HCT116 (cell line): ENCODE data around the gene KRT1. TPM values are rescaled to one million over a fixed set of nuclear protein-coding genes. Genes with fewer than 3 reads are reported as not detected.

Source experiments
- ATAC-seq: fragments of 200-7000 bp; cut with Tn5 transposase; 2 replicates; pipeline ENCODE4 v1.9.1; 2020; ENCODE audit warnings: mild to moderate bottlenecking, moderate library complexity
- BruUV-seq: library from RNA; stranded (reverse); fragments of 400-500 nt; replicated peaks from 2 replicates; lab custom pipeline; 2021; lab: Mats Ljungman, UMichigan
- CTCF ChIA-PET: fragments of 300-600 bp; sonication (Branson Sonifier 250); formaldehyde crosslinking; loops from one replicate; lab custom pipeline; 2021; ENCODE audit warnings: antibody characterized with exemption; lab: Charles Lee
- POLR2A ChIA-PET: fragments of 300-600, 350-600 bp; sonication (Branson Sonifier 250); formaldehyde crosslinking; loops from one replicate; lab custom pipeline; 2021; ENCODE audit warnings: antibody characterized with exemption; lab: Charles Lee
- RAD21 ChIA-PET, 2 experiments: fragments of 300-600 bp; sonication (Branson Sonifier 250); formaldehyde crosslinking; loops; one replicate each; lab custom pipeline; 2023; ENCODE audit warnings: low total read pairs in 2 of 2; ENCODE audit not compliant: uncharacterized antibody in 2 of 2, unreplicated experiment in 2 of 2, low non-redundant PET in 1 of 2; lab: Charles Lee
- DNase-seq: peaks from one replicate; pipeline ENCODE4 v3.0.0-alpha.2; 2010; ENCODE audit warnings: low read depth, low spot score
- H2AFZ ChIP-seq: fragments of 200-600 bp; shearing (Covaris generic), sonication (generic); 2 replicates; pipeline ENCODE4 v1.6.1; 2017; ENCODE audit warnings: low read depth, mixed run types, mixed read lengths, antibody characterized with exemption, low read length; ENCODE audit not compliant: poor library complexity, severe bottlenecking
- H3K27ac ChIP-seq: 2 replicates; pipeline ENCODE4 v1.5.1; 2012; ENCODE audit warnings: low read depth, low read length
- H3K27me3 ChIP-seq: fragments of 200-600 bp; sonication (generic); 2 replicates; pipeline ENCODE4 v1.6.1; 2016; ENCODE audit warnings: mixed run types, low read length, mixed read lengths; ENCODE audit not compliant: insufficient read depth
- H3K36me3 ChIP-seq, 2 experiments: fragments of 200-500 bp in 1 of 2; fragments of 200-600 bp in 1 of 2; sonication (Bioruptor generic) in 1 of 2; sonication (generic) in 1 of 2; 2 replicates each; pipeline versions ENCODE4 v1.5.1 to v1.6.1; 2014 to 2016; ENCODE audit warnings: low read length in 2 of 2, inconsistent platforms in 1 of 2, mixed read lengths in 1 of 2, mixed run types in 1 of 2; ENCODE audit not compliant: insufficient read depth in 2 of 2, control insufficient read depth in 1 of 2
- H3K4me1 ChIP-seq, 2 experiments: fragments of 200-600 bp in 1 of 2; sonication (generic) in 1 of 2; 2 replicates each; pipeline versions ENCODE4 v1.5.1 to v1.6.1; 2012 to 2017; ENCODE audit warnings: low read length in 2 of 2, inconsistent platforms in 1 of 2, mild to moderate bottlenecking in 1 of 2, mixed read lengths in 1 of 2, mixed run types in 1 of 2, moderate library complexity in 1 of 2; ENCODE audit not compliant: insufficient read depth in 2 of 2, control insufficient read depth in 1 of 2
- H3K4me2 ChIP-seq: fragments of 200-600 bp; sonication (generic); 2 replicates; pipeline ENCODE4 v1.6.1; 2017; ENCODE audit warnings: mixed run types, low read length, mixed read lengths
- H3K4me3 ChIP-seq, 2 experiments: fragments of 200-600 bp in 1 of 2; sonication (generic) in 1 of 2; replicated peaks in 1 of 2; 2 replicates each; pipeline ENCODE4 v1.5.1; 2011 to 2016; ENCODE audit warnings: low read length in 2 of 2, control low read depth in 1 of 2, low read depth in 1 of 2, mild to moderate bottlenecking in 1 of 2, mixed read lengths in 1 of 2, mixed run types in 1 of 2
- H3K79me2 ChIP-seq: fragments of 200-600 bp; sonication (generic); 2 replicates; pipeline ENCODE4 v1.6.1; 2017; ENCODE audit warnings: mild to moderate bottlenecking, mixed run types, low read length, moderate library complexity, mixed read lengths; ENCODE audit not compliant: insufficient read depth
- H3K9ac ChIP-seq: fragments of 200-600 bp; sonication (generic); 2 replicates; pipeline ENCODE4 v1.6.1; 2016; ENCODE audit warnings: low read length, mixed read lengths
- H3K9me2 ChIP-seq: fragments of 200-600 bp; sonication (generic), shearing (Covaris generic); 2 replicates; pipeline ENCODE4 v1.6.1; 2017; ENCODE audit warnings: mixed run types, mild to moderate bottlenecking, moderate library complexity; ENCODE audit not compliant: insufficient read depth
- H3K9me3 ChIP-seq, 2 experiments: fragments of 200-500 bp in 1 of 2; fragments of 200-600 bp in 1 of 2; sonication (Bioruptor generic) in 1 of 2; sonication (generic) in 1 of 2; 2 replicates each; pipeline ENCODE4 v1.6.1; 2014 to 2017; ENCODE audit warnings: low read length in 2 of 2, mixed read lengths in 2 of 2, inconsistent platforms in 1 of 2, low read depth in 1 of 2, mild to moderate bottlenecking in 1 of 2, mixed run types in 1 of 2, moderate library complexity in 1 of 2; ENCODE audit not compliant: control insufficient read depth in 1 of 2, insufficient read depth in 1 of 2
- H4K20me1 ChIP-seq: fragments of 200-600 bp; sonication (generic), shearing (Covaris generic); 2 replicates; pipeline ENCODE4 v1.6.1; 2017; ENCODE audit warnings: mixed run types, mild to moderate bottlenecking, moderate library complexity; ENCODE audit not compliant: insufficient read depth
- CTCF ChIP-seq, 3 experiments: fragments of 200-600 bp in 1 of 3; sonication (generic) in 1 of 3; IDR thresholded peaks in 2 of 3; conservative IDR thresholded peaks in 1 of 3; 2 replicates each; pipeline ENCODE4 v1.5.1; 2012 to 2017; ENCODE audit warnings: low read depth in 2 of 3, low read length in 2 of 3, antibody characterized with exemption in 1 of 3, borderline replicate concordance in 1 of 3, control low read depth in 1 of 3, mild to moderate bottlenecking in 1 of 3, mixed read lengths in 1 of 3, mixed run types in 1 of 3, moderate library complexity in 1 of 3; ENCODE audit not compliant: insufficient read depth in 1 of 3
- EZH2 ChIP-seq: fragments of 200-600 bp; sonication (generic); IDR thresholded peaks from 2 replicates; pipeline ENCODE4 v1.6.1; 2017; ENCODE audit warnings: antibody characterized with exemption, mixed run types
- JUND ChIP-seq: IDR thresholded peaks from 2 replicates; pipeline ENCODE4 v1.6.1; 2012
- SIN3A ChIP-seq: IDR thresholded peaks from 2 replicates; pipeline ENCODE4 v1.6.1; 2012; ENCODE audit warnings: low read depth
- intact Hi-C: fragments of 100-400 bp; cut with micrococcal nuclease; formaldehyde crosslinking; loops from 2 replicates; pipeline ENCODE4 v1.10.0; 2022
- total RNA-seq: library from RNA; stranded (reverse); gene quantifications from one replicate; pipeline ENCODE4 v1.2.1, GENCODE V29; 2021; ENCODE audit not compliant: unreplicated experiment
- TF ChIP-seq, protein P1 (sequence below): IDR thresholded peaks from 2 replicates; pipeline ENCODE4 v1.6.1; 2012

The KRT1 gene
- total RNA-seq, 1 experiment from 2014 or later = 0.20 TPM

DNA sequence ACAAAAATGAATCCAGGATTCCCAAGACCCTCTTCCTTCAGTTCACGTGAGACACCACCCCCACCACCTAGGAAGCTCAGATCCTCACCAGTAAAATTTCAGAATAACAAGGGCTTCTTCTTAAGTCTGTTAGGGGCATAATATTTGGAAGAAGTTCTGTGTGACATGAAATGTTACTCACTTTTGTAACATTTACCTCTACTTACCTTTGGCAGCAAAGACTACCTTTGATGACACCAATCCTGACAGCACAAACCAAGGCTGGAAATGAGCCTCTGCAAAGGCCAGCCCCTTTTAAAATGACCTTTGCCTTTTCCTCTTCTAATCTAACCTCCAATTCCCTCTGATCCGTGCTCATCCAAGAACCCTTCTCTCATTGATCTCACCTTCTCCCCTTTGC, 42.5 kb upstream of the KRT1 start:
- Histone ChIP-seq H3K27me3 (peaks cover 7% of the 10 kb centered on the region; the same call in 1 of the 2 replicates), H3K4me3 (no peak overlapping the region), H4K20me1 (no peaks in the 10 kb centered on the region), H3K9ac (no peak overlapping the region), H3K9me3 (no peaks in the 10 kb centered on the region), H3K27ac (no peak overlapping the region), H3K9me2 (no peaks in the 10 kb centered on the region), H3K79me2 (no peaks in the 10 kb centered on the region), H3K4me2 (no peak overlapping the region)
- DNase-seq = no peak
- ChIA-PET POLR2A (no interaction called here), RAD21 (no interaction called here)
- intact Hi-C loops = no loop called here
- no TSS peak for BruUV-seq
- no peak for TF ChIP-seq CTCF (IDR thresholded peaks at IDR 0.05 in 2 of 3, conservative IDR thresholded peaks at IDR 0.05 in 1 of 3; ENCODE audit: borderline replicate concordance in 1 of 3, insufficient read depth in 1 of 3, low read depth in 2 of 3, low read length in 2 of 3)
- TF ChIP-seq, protein P1, sequence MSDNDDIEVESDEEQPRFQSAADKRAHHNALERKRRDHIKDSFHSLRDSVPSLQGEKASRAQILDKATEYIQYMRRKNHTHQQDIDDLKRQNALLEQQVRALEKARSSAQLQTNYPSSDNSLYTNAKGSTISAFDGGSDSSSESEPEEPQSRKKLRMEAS = no peak
- no peak for TF ChIP-seq EZH2
- TF ChIP-seq SIN3A = no peak
- no peak for TF ChIP-seq JUND
- TF ChIP-seq, all 23 proteins: peak for 0
- no peaks in the 10 kb centered on the region for H3K36me3 ChIP-seq
- CTCF ChIA-PET = no interaction called here
- ATAC-seq = no peak
- no peaks in the 10 kb centered on the region; a peak in 1 of 4 replicates for H3K4me1 ChIP-seq
- H2AFZ ChIP-seq = no peak overlapping the region

GRCh38 chr12:52721838-52722470, 41.7 kb upstream of the KRT1 start:
- H3K36me3 ChIP-seq = no peaks in the 10 kb centered on the region
- TF ChIP-seq SIN3A = no peak
- TF ChIP-seq, all 23 proteins: peak for 0
- Histone ChIP-seq H3K4me2 (no peak overlapping the region), H3K27me3 (peaks cover 6% of the 10 kb centered on the region; the same call in 1 of the 2 replicates), H3K27ac (no peak overlapping the region), H2AFZ (no peak overlapping the region), H3K9me3 (no peaks in the 10 kb centered on the region), H3K9ac (no peak overlapping the region), H3K4me3 (no peak overlapping the region), H4K20me1 (no peaks in the 10 kb centered on the region), H3K79me2 (no peaks in the 10 kb centered on the region), H3K4me1 (no peaks in the 10 kb centered on the region; a peak in 1 of 4 replicates), H3K9me2 (no peaks in the 10 kb centered on the region)
- ChIA-PET POLR2A (no interaction called here), RAD21 (no interaction called here), CTCF (no interaction called here)
- no TSS peak for BruUV-seq
- no peak for ATAC-seq
- DNase-seq = no peak
- intact Hi-C loops = no loop called here
